Common myeloid progenitor, CD34-positive (primary cell): Measurements from ENCODE around the gene FNIP2.
"Not testable (repeated sequence)": the region's sequence is repeated elsewhere in the genome, so short reads cannot be mapped to it uniquely, and the experiment has no call there.

ENCODE experiments used
- CTCF ChIA-PET: fragments of 350-600 bp; sonication (Branson Sonifier 250); formaldehyde crosslinking; loops from one replicate; lab custom pipeline; 2021; ENCODE audit warnings: antibody characterized with exemption; lab: Charles Lee
- POLR2A ChIA-PET: fragments of 350-600 bp; sonication (Branson Sonifier 250); formaldehyde crosslinking; loops from one replicate; lab custom pipeline; 2021; ENCODE audit warnings: antibody characterized with exemption; lab: Charles Lee
- DNase-seq, 3 donors: peaks; one replicate each; pipeline versions ENCODE4 v3.0.0 to v3.0.0-alpha.2; 2013
- H3K27ac ChIP-seq, 2 experiments: 1 replicate in 1 of 2; 2 replicates in 1 of 2; pipeline ENCODE4 v1.7.0; 2013; ENCODE audit warnings: inconsistent platforms in 2 of 2, low read length in 2 of 2, mild to moderate bottlenecking in 2 of 2, low read depth in 1 of 2, moderate library complexity in 1 of 2; ENCODE audit not compliant: severe bottlenecking in 2 of 2, insufficient read depth in 1 of 2, poor library complexity in 1 of 2
- H3K27me3 ChIP-seq, 5 experiments: replicated peaks in 2 of 5; 1 replicate in 3 of 5; 2 replicates in 2 of 5; pipeline versions ENCODE4 v1.6.1 to v1.7.0; 2013; ENCODE audit warnings: low read length in 4 of 5, mild to moderate bottlenecking in 2 of 5, moderate library complexity in 2 of 5, inconsistent platforms in 1 of 5; ENCODE audit not compliant: insufficient read depth in 5 of 5, control insufficient read depth in 4 of 5
- H3K36me3 ChIP-seq, 4 experiments: 1 replicate in 2 of 4; 2 replicates in 2 of 4; pipeline versions ENCODE4 v1.6.1 to v1.7.0; 2013; ENCODE audit warnings: low read length in 3 of 4, control low read depth in 1 of 4, mild to moderate bottlenecking in 1 of 4; ENCODE audit not compliant: control insufficient read depth in 4 of 4, insufficient read depth in 4 of 4
- H3K4me1 ChIP-seq, 4 experiments: 1 replicate in 3 of 4; 2 replicates in 1 of 4; pipeline versions ENCODE4 v1.6.1 to v1.7.1; 2013; ENCODE audit warnings: low read length in 3 of 4, mild to moderate bottlenecking in 3 of 4, control low read depth in 1 of 4, inconsistent platforms in 1 of 4, moderate library complexity in 1 of 4; ENCODE audit not compliant: control insufficient read depth in 4 of 4, insufficient read depth in 4 of 4; ENCODE audit errors: control extremely low read depth in 1 of 4
- H3K4me3 ChIP-seq, 7 experiments: 1 replicate in 4 of 7; 2 replicates in 3 of 7; pipeline versions ENCODE4 v1.5.1 to v1.7.0; 2013; ENCODE audit warnings: mild to moderate bottlenecking in 7 of 7, low read length in 6 of 7, moderate library complexity in 6 of 7, inconsistent platforms in 2 of 7, low read depth in 2 of 7, control low read depth in 1 of 7; ENCODE audit not compliant: insufficient read depth in 4 of 7, control insufficient read depth in 1 of 7; ENCODE audit errors: extremely low read depth in 1 of 7
- H3K9me3 ChIP-seq, 5 experiments: 1 replicate in 4 of 5; 2 replicates in 1 of 5; pipeline versions ENCODE4 v1.6.1 to v1.7.1; 2013; ENCODE audit warnings: low read length in 4 of 5, mild to moderate bottlenecking in 2 of 5, inconsistent platforms in 1 of 5, low read depth in 1 of 5, moderate library complexity in 1 of 5; ENCODE audit not compliant: control insufficient read depth in 4 of 5, insufficient read depth in 2 of 5; ENCODE audit errors: control extremely low read depth in 1 of 5
- WGBS: methylation state at CpG from one replicate; pipeline ENCODE4 v1.1.5; 2013; ENCODE audit not compliant: insufficient coverage; 5-methylcytosine and 5-hydroxymethylcytosine counted together

The FNIP2 gene

GRCh38 chr4:158873795-158874401 lies 105.1 kb downstream of the FNIP2 start:
- Histone ChIP-seq H3K4me1 (peaks cover 0 to 21% (median 6%) of the 10 kb centered on the region in 4 experiments), H3K9me3 (peaks cover 0 to under 1% (median 0%) of the 10 kb centered on the region in 5 experiments), H3K4me3 (no peak overlapping the region), H3K27me3 (no peaks in the 10 kb centered on the region), H3K27ac (no peak overlapping the region), H3K36me3 (peaks cover 6 to 37% (median 20%) of the 10 kb centered on the region in 4 experiments)
- POLR2A ChIA-PET: no interaction called here
- CTCF ChIA-PET: interaction anchor here (1.0 kb wide), 1 partner anchor 22 kb away, joined by 4 read pairs; no protein-coding TSS in a partner anchor
- peak in 1 of 3 donors; percentile 9 for DNase-seq
- WGBS: 100% methylated on average over 2 of the region's 4 CpGs

- Histone ChIP-seq H3K27me3 (no peaks in the 10 kb centered on the region), H3K4me1 (peaks cover 0 to 21% (median 6%) of the 10 kb centered on the region in 4 experiments), H3K4me3 (no peak overlapping the region), H3K27ac (no peak overlapping the region), H3K9me3 (peaks cover 0 to 6% (median 0%) of the 10 kb centered on the region in 5 experiments), H3K36me3 (peaks cover 8 to 29% (median 19%) of the 10 kb centered on the region in 4 experiments)
- 100% methylated on average over 3 of the region's 4 CpGs for WGBS
- DNase-seq: no peak
- CTCF ChIA-PET: interaction anchor here (1.0 kb wide), 1 partner anchor 23 kb away, joined by 4 read pairs; no protein-coding TSS in a partner anchor
- POLR2A ChIA-PET: interaction anchor here (0.6 kb wide), 1 partner anchor 13 kb away, joined by 6 read pairs; no protein-coding TSS in a partner anchor
Measured at GRCh38 chr4:158875026-158875425, 106.2 kb downstream of the FNIP2 start.

- peaks cover 0 to 17% (median 5%) of the 10 kb centered on the region in 4 experiments for H3K4me1 ChIP-seq
- 100% methylated on average over 1 of the region's 1 CpG for WGBS
- H3K27ac ChIP-seq: no peak overlapping the region
- ChIA-PET POLR2A (interaction anchor here (0.6 kb wide), 1 partner anchor 13 kb away, joined by 6 read pairs; no protein-coding TSS in a partner anchor), CTCF (no interaction called here)
- peaks cover 0 to 6% (median 0%) of the 10 kb centered on the region in 5 experiments for H3K9me3 ChIP-seq
- peaks cover 8 to 25% (median 17%) of the 10 kb centered on the region in 4 experiments for H3K36me3 ChIP-seq
- no peak overlapping the region for H3K4me3 ChIP-seq
- DNase-seq: no peak
- H3K27me3 ChIP-seq: no peaks in the 10 kb centered on the region
Measured at GRCh38 chr4:158875455-158875854, 106.6 kb downstream of the FNIP2 start.

GRCh38 chr4:158877069-158877468 lies 108.2 kb downstream of the FNIP2 start:
- peaks cover 0 to 8% (median 3%) of the 10 kb centered on the region in 5 experiments for H3K9me3 ChIP-seq
- no peak overlapping the region for H3K4me3 ChIP-seq
- ChIA-PET POLR2A (no interaction called here), CTCF (no interaction called here)
- H3K27me3 ChIP-seq: no peaks in the 10 kb centered on the region
- WGBS: 97% methylated on average over 4 of the region's 4 CpGs
- peaks cover 0 to 5% (median 0%) of the 10 kb centered on the region in 4 experiments for H3K4me1 ChIP-seq
- DNase-seq: no peak
- H3K27ac ChIP-seq: no peak overlapping the region
- peaks cover 10 to 27% (median 19%) of the 10 kb centered on the region in 4 experiments for H3K36me3 ChIP-seq

- 94% methylated on average over 21 of the region's 30 CpGs for WGBS
- CTCF ChIA-PET, DNase-seq, POLR2A ChIA-PET, H3K27me3 ChIP-seq, H3K4me3 ChIP-seq, H3K4me1 ChIP-seq, H3K9me3 ChIP-seq, H3K27ac ChIP-seq: not testable (repeated sequence)
- peaks cover 10 to 34% (median 14%) of the 10 kb centered on the region in 4 experiments for H3K36me3 ChIP-seq
Measured at GRCh38 chr4:158882142-158882541, 113.3 kb downstream of the FNIP2 start.

- no peaks in the 10 kb centered on the region for H3K4me1 ChIP-seq
- H3K27me3 ChIP-seq: no peaks in the 10 kb centered on the region
- no peak for DNase-seq
- H3K27ac ChIP-seq: no peak overlapping the region
- peaks cover 0 to 4% (median 0%) of the 10 kb centered on the region in 5 experiments for H3K9me3 ChIP-seq
- 94% methylated on average over 2 of the region's 2 CpGs for WGBS
- no peak overlapping the region for H3K4me3 ChIP-seq
- ChIA-PET CTCF (no interaction called here), POLR2A (no interaction called here)
- H3K36me3 ChIP-seq: peaks cover 2 to 24% (median 7%) of the 10 kb centered on the region in 4 experiments
Measured at GRCh38 chr4:158884280-158884679, 115.5 kb downstream of the FNIP2 start.

GRCh38 chr4:158885564-158885963 lies 116.7 kb downstream of the FNIP2 start:
- no peaks in the 10 kb centered on the region for H3K27me3 ChIP-seq
- no peak overlapping the region for H3K27ac ChIP-seq
- no peak for DNase-seq
- no peaks in the 10 kb centered on the region for H3K4me1 ChIP-seq
- ChIA-PET CTCF (no interaction called here), POLR2A (no interaction called here)
- 100% methylated on average over 3 of the region's 5 CpGs for whole genome bisulfite sequencing
- peaks cover 2 to 21% (median 9%) of the 10 kb centered on the region in 4 experiments for H3K36me3 ChIP-seq
- H3K9me3 ChIP-seq: peaks cover 0 to 3% (median 0%) of the 10 kb centered on the region in 5 experiments
- no peak overlapping the region for H3K4me3 ChIP-seq
